C4-2B (cell line): ENCODE data around the gene SLC41A1.
A peak's percentile ranks its signal among the peaks of the same experiment; 100 is the strongest.

ENCODE experiments used
- H3K27ac ChIP-seq: fragments of 450-650 bp; 2 replicates; pipeline ENCODE4 v1.5.1; 2017
- ZFX ChIP-seq: fragments of 450-650 bp; IDR thresholded peaks from 2 replicates; pipeline ENCODE4 v1.6.1; 2017
- TF ChIP-seq, protein P1 (sequence below): fragments of 450-650 bp; conservative IDR thresholded peaks from 2 replicates; pipeline ENCODE4 v1.5.1; 2017; ENCODE audit warnings: mild to moderate bottlenecking

The SLC41A1 gene

DNA sequence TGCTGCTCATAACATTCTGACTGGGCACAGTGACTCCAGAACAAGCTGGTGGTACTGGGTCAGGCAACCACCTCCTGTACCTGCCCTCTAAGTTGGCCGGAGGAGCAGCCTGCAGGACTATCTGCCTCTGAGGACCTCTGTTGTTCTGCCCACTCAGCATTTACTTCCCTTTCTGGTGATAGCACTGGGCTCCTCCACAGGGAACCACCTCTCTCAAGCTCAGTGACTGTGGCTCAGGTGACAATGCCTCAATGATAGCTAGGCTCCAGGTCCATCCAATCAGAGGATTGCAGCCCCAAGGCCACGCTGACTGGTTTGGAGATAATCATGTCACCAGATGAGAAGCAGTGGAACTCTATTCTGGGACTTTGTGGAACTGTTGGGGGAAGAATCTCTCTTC, 15.8 kb downstream of the SLC41A1 start:
- no peak overlapping the region for H3K27ac ChIP-seq
- TF ChIP-seq, protein P1, sequence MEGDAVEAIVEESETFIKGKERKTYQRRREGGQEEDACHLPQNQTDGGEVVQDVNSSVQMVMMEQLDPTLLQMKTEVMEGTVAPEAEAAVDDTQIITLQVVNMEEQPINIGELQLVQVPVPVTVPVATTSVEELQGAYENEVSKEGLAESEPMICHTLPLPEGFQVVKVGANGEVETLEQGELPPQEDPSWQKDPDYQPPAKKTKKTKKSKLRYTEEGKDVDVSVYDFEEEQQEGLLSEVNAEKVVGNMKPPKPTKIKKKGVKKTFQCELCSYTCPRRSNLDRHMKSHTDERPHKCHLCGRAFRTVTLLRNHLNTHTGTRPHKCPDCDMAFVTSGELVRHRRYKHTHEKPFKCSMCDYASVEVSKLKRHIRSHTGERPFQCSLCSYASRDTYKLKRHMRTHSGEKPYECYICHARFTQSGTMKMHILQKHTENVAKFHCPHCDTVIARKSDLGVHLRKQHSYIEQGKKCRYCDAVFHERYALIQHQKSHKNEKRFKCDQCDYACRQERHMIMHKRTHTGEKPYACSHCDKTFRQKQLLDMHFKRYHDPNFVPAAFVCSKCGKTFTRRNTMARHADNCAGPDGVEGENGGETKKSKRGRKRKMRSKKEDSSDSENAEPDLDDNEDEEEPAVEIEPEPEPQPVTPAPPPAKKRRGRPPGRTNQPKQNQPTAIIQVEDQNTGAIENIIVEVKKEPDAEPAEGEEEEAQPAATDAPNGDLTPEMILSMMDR, result no peak
- TF ChIP-seq ZFX, result no peak

DNA sequence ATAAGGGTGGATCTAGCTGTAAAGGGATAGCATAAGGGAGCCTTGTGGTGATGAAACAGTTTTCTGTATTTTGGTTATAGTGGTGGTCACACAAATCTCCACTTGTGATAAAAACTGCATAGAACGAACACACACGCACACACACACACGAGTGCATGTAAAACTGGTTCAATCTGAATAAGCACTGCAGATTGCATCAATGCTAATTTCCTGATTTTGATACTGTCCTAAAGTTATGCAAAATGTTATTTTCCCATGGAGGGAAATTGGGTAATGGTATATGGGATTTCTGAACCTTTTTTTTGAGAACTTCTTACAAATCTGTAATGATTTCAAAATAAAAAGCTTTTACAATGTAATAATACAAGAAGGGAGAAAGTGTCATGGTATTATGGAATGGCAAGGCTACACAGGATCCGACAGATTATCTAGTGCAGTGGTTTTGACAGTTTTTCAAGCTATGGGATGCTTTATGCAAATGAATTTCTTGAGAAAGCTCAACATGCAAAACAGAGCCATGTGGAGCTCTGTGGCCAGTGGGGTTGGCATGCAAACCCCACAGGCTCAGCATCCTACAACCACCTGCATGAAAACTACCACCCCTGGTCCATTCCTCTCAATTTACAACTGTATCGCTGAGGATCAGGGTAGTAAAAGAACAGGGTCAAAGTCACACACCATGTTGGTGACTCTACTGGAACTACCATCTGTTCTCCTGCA, 18.8 kb downstream of the SLC41A1 start:
- TF ChIP-seq ZFX, result no peak
- TF ChIP-seq, protein P1, result no peak
- H3K27ac ChIP-seq, result no peak overlapping the region

DNA sequence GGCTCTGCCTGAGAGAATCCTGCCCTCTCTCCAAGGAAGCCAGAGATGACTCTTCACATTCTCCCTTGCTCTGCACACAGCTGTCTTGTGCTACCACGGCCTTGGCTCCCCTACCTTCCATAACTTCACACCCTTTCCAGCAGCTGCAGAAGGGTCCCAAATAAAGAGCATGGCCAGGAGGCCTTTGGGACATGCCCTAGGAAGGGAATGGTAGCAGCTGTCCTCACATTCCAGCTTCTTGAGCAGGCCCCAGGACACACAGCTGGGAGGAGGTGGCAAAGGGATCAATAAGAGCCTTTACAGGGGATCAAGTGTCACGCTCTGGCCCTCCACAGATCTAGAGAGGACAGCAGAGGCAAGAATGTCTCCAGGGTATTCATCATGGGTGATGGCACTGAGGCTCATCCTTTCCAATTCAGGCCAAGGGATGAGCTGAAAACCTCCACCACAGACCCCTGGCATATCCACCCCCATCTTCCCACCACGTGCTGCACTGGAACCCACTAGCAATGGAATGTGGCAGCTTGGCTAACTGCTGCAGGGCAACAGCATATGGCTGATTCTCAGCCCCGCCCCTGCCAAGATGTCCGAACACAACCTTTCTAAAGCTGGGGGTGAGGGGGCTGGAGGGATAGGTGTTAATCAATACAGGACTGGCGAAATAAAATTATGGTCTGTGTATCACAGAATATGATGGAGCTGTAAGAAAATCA, 19.9 kb downstream of the SLC41A1 start:
- TF ChIP-seq, protein P1, result no peak
- TF ChIP-seq ZFX, result no peak
- H3K27ac ChIP-seq, result no peak overlapping the region

DNA sequence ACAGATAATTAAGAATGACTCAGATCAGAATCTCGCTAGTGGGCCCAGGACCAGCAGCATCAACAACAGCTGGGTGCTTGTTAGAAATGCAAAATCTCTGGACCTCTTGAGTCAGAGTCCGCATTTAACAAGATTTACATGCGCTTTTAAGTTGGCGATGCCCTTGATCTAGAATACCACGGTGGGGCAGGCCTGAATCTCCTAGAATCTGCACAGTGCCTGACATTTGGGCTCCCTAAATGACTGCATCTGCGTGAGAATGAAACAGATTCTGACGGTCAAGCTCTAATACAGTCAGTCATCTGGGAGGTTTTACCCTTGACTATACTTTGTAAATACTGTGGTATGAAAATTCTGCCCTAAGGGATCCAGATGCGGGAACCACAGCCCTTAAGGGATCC, 20.5 kb downstream of the SLC41A1 start:
- H3K27ac ChIP-seq, result no peak overlapping the region
- TF ChIP-seq, protein P1, result no peak
- no peak for TF ChIP-seq ZFX

DNA sequence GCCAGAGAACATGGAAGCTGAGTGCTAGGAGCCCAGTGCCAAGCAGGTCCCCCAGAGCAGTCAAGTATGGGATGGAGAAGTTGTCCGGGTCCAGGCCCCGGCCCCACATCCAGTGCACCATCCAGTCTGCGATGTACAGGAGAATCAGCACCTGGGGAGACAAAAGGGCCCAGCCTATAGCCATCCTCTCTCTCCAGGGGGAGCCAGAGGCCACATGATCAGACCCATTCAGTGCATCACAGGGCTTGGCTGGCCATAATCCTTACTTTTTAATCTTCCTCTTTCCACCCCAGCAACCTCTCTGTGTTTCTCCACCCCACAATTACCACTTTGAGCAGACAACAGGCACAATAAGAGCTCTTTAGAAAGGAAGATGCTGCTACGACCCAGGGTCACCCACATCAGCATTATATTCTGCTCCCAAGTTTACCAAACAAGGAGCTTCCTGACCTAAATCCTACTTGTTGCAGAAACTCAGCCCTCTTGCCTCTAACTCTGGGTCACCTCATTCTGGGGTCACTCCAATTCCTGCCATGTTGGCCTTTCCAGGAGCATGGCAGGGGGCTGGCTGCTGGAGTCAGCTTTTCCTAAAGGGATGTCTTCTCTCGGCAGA, 21.3 kb downstream of the SLC41A1 start:
- H3K27ac ChIP-seq, result no peak overlapping the region
- TF ChIP-seq ZFX, result no peak
- TF ChIP-seq, protein P1, result peak; percentile 90

DNA sequence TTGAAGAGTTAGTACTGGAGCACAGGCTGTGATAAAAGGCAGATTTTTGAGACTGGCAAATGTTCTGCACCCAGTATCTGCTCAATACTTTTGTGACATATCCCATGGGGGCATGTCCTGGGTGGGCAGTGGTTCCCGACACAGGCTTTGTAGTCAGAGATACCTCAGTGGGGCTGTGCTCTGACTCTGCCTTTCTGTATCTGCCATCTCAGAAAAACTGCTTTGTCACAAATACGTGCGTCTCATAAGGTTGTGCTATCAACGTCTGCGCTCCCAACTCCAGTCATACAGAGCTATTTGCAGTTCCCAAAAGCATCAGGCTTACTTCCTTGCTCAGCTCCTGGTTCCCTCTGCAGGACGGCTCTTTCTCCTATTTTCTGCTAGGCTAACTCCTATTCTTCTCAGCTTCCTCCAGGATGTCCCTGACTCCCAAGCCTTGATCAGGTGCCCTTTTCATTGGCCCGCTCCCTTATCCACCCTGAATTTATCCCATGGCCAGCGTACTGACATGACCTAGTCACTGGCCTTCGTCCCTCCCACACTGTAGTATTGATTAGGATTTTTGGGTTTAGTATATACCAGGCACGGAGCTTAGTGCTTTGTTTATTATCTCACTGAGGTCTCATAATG, 25.6 kb downstream of the SLC41A1 start:
- TF ChIP-seq, protein P1, result no peak
- no peak for TF ChIP-seq ZFX
- H3K27ac ChIP-seq, result no peak overlapping the region

DNA sequence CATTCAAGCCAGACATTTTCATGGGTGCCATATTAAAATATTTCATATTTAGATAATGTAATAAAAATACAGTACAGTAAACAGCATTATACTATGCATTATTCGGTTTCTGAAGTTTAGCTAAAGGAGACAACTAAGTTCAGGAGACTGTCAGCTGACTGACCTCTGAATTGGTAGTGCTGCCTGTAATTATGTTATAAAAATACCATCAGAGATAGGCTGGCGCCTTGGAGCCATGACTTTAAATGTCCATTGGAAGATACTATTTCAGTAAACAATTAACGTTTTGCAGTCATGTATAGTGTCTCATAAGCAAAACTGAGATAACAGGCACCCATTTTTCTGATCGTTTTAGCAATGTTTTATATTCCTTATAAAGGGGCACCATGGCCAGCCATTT, 26.4 kb downstream of the SLC41A1 start:
- TF ChIP-seq ZFX, result no peak
- TF ChIP-seq, protein P1, result no peak
- H3K27ac ChIP-seq, result no peak overlapping the region
